Stimulated activated CD4-positive, alpha-beta T cell treated with anti-CD3 and anti-CD28 coated beads, TNF-alpha, amount 100 ng/mL, for 24 hours (primary cell): ENCODE results near the gene RIPOR1.
"Not testable (repeated sequence)": the region's sequence is repeated elsewhere in the genome, so short reads cannot be mapped to it uniquely, and the experiment has no call there.

ENCODE experiments used
- DNase-seq, 3 experiments: peaks; one replicate each; pipeline ENCODE4 v3.0.0-alpha.2; 2020; ENCODE audit warnings: low read depth in 3 of 3

The RIPOR1 gene

GRCh38 chr16:67528222-67528869, at the start of gene RIPOR1:
RIPOR1 (plus strand) TSS chr16:67528829; CDS start chr16:67538447, 9,618 bp downstream.
- peak in 1 of 3 experiments; percentile 54 for DNase-seq

- DNase-seq: peak; percentile 95 to 99 (median 97)
Observed at GRCh38 chr16:67480833-67481560, 47.6 kb upstream of the RIPOR1 start, which contains the start of gene ATP6V0D1. ATP6V0D1 (minus strand) TSS chr16:67481157; CDS start chr16:67481086, 71 bp downstream.

GRCh38 chr16:67481561-67482232, 46.9 kb upstream of the RIPOR1 start:
- peak in 2 of 3 experiments; percentile 16 to 56 for DNase-seq

- no peak for DNase-seq
Observed at GRCh38 chr16:67482233-67482924, 46.2 kb upstream of the RIPOR1 start.

GRCh38 chr16:67483150-67483549, 45.5 kb upstream of the RIPOR1 start, which contains the start of gene AGRP:
AGRP (minus strand) TSS chr16:67483547; CDS start chr16:67483398, 149 bp downstream.
- DNase-seq: no peak

GRCh38 chr16:67483731-67484525, 44.7 kb upstream of the RIPOR1 start:
- DNase-seq: no peak

- no peak for DNase-seq
Observed at GRCh38 chr16:67486805-67487204, 41.8 kb upstream of the RIPOR1 start.

- not testable (repeated sequence) for DNase-seq
Observed at GRCh38 chr16:67487561-67487960, 41.1 kb upstream of the RIPOR1 start.

- DNase-seq: no peak
Observed at GRCh38 chr16:67489401-67490083, 39.1 kb upstream of the RIPOR1 start.

- DNase-seq: no peak
Observed at GRCh38 chr16:67490335-67491096, 38.1 kb upstream of the RIPOR1 start.

- DNase-seq: no peak
Observed at GRCh38 chr16:67499106-67499505, 29.5 kb upstream of the RIPOR1 start.

- peak in 1 of 3 experiments; percentile 20 for DNase-seq
Observed at GRCh38 chr16:67504031-67505021, 24.3 kb upstream of the RIPOR1 start.

GRCh38 chr16:67506468-67506867, 22.2 kb upstream of the RIPOR1 start:
- DNase-seq: no peak

- DNase-seq: no peak
Observed at GRCh38 chr16:67509016-67509415, 19.6 kb upstream of the RIPOR1 start.

- not testable (repeated sequence) for DNase-seq
Observed at GRCh38 chr16:67513892-67514291, 14.7 kb upstream of the RIPOR1 start.

GRCh38 chr16:67514382-67514828, 14.2 kb upstream of the RIPOR1 start:
- peak; percentile 58 to 78 (median 66) for DNase-seq

- no peak for DNase-seq
Observed at GRCh38 chr16:67516296-67517154, 12.1 kb upstream of the RIPOR1 start.
